VCaP (cell line): ENCODE data around the gene SH3YL1.

ENCODE experiments used
- H3K27ac ChIP-seq: fragments of 450-650 bp; 2 replicates; pipeline ENCODE4 v1.5.1; 2017
- TF ChIP-seq, protein P1 (sequence below): fragments of 450-650 bp; conservative IDR thresholded peaks from 2 replicates; pipeline ENCODE4 v1.5.1; 2017; ENCODE audit warnings: mild to moderate bottlenecking, moderate library complexity

Gene SH3YL1

DNA sequence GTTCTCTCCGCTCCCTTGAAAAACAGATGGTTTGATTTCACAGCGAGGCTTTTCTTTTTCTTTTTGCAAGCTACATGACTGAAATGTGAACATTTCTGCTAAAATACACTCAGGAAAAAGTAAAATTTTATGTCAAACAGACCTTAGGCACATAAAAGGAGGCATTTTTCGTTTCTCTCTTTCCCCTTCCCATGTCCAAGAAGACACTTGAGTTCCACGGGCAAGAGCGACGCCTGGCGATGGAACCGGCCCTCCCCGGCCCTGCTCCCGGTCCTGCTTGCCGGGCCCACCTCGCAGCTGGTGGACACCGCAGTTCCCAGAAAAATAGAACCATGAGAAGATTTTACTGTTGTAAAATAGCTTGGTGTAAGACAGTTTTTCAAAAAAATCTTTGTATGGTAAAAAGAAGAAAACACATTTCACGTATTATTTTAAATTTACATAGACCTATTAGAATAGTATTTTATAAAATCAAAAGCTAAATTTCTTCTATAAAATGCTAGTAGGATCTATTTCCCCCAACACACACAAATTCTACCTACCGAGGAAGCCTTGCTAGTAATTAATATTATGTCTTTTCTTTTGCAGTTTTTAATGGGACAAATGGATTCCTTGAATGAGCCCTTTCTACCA lies 26.4 kb upstream of the SH3YL1 start:
- TF ChIP-seq, protein P1, sequence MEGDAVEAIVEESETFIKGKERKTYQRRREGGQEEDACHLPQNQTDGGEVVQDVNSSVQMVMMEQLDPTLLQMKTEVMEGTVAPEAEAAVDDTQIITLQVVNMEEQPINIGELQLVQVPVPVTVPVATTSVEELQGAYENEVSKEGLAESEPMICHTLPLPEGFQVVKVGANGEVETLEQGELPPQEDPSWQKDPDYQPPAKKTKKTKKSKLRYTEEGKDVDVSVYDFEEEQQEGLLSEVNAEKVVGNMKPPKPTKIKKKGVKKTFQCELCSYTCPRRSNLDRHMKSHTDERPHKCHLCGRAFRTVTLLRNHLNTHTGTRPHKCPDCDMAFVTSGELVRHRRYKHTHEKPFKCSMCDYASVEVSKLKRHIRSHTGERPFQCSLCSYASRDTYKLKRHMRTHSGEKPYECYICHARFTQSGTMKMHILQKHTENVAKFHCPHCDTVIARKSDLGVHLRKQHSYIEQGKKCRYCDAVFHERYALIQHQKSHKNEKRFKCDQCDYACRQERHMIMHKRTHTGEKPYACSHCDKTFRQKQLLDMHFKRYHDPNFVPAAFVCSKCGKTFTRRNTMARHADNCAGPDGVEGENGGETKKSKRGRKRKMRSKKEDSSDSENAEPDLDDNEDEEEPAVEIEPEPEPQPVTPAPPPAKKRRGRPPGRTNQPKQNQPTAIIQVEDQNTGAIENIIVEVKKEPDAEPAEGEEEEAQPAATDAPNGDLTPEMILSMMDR = peak; percentile 87
- H3K27ac ChIP-seq = peak overlapping the region; percentile 23; the same call in 1 of the 2 replicates

- peak overlapping the region; percentile 23; the same call in 1 of the 2 replicates for H3K27ac ChIP-seq
- TF ChIP-seq, protein P1 = no peak
Measured at GRCh38 chr2:289362-290089, 25.7 kb upstream of the SH3YL1 start.

- TF ChIP-seq, protein P1 = no peak
- H3K27ac ChIP-seq = no peak overlapping the region
Measured at GRCh38 chr2:288758-289361, 25.0 kb upstream of the SH3YL1 start.

- H3K27ac ChIP-seq = no peak within 1 kb of the TSS
- TF ChIP-seq, protein P1 = no peak
Measured at GRCh38 chr2:287911-288757, 24.3 kb upstream of the SH3YL1 start, which contains the start of gene ALKAL2. Gene ALKAL2 (minus strand): TSS chr2:288091. CDS start chr2:287835, 256 bp downstream.

DNA sequence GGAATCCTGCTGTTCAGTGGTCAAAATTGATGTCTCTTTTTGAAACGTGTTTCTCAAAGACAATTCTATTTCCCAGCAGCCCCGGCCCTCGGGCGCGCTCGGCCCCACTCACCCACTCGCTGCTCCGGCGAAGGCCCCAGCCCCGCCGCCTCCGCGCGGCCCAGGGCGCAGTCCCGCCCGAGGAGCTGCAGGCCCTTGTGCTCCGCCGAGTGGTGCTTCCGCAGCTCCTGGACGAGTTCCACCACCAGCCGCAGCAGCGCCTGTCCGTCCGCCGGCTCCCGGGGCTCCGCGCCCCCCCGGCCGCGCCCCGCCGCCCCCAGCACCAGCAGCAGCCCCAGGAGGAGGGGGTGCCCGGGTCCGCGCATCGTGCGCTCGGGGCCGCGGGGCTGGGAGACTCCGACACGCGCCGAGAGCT lies 23.6 kb upstream of the SH3YL1 start:
- TF ChIP-seq, protein P1 = no peak
- H3K27ac ChIP-seq = no peak overlapping the region

DNA sequence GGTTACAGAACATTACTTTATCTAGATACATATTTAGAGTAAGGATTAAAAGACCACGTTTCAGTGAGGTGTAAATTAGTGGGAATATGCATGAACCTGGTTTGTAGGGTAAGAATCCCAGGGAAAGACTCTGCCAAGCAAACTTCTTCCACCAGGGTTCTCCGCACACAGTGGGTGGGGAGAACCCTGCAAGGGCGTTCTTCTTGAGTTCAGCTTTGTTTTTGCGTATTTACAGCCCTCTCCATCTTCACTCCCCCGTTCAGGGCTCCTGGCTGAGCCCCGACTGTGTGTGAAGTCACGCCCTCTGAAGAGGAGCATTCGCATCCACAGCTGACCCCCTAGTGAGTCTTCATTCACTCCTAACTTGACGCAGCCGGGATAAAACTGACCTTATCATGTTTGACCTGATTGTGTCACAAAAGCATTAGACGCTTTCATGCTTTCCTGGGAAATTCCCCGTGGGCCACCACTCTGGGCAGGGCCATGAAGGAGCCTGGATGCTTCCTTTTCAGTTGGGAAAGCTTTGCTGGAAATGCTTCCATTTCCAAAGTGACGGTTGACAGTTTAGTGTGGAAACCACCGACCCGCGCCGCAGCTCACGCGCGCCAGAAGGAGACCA lies 23.1 kb upstream of the SH3YL1 start:
- TF ChIP-seq, protein P1 = no peak

More for the DNA sequence above, 23.1 kb upstream of the SH3YL1 start:
- no peak overlapping the region for H3K27ac ChIP-seq
